Astrocyte of the cerebellum (primary cell): ENCODE results near the gene ANP32D.
"Not testable (repeated sequence)": the region's sequence is repeated elsewhere in the genome, so short reads cannot be mapped to it uniquely, and the experiment has no call there.

Experiments
- DNase-seq: peaks from one replicate; pipeline ENCODE4 v3.0.0-alpha.2; 2011; ENCODE audit warnings: low read depth
- H3K4me3 ChIP-seq: 2 replicates; pipeline ENCODE4 v1.5.1; 2011; ENCODE audit warnings: mild to moderate bottlenecking, low read depth, low read length, moderate library complexity
- in situ Hi-C: cut with HindIII; loops from 2 replicates; pipeline ENCODE4 v1.10.0; 2017; ENCODE audit warnings: low sequenced_read_pairs
- TF ChIP-seq, protein P1 (sequence below): IDR thresholded peaks from 2 replicates; pipeline ENCODE4 v1.5.1; 2012; ENCODE audit warnings: low read length, low read depth, moderate library complexity, mild to moderate bottlenecking; ENCODE audit errors: missing control alignments

ANP32D gene

DNA sequence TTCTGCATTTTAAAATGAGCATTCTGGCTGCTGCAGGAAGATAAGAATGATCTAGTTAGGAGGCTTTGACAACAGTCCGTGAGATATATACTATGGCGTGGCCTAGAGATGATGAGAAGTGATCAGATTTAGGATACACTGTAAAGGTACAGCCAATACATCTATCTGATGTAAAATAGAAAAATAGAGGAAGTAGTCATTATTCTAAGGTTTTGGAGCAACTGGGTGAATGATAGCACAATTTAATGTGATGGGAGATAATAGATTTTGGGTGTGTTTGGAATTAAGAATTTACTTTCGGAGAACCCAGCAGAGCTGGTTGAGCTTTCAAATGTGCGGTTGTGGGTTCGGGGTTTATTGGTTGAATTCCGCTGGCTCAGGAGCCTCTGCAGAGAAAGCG lies at the start of gene ANP32D:
Gene ANP32D (plus strand): TSS at position 301 of the 400 bp plus-strand sequence. CDS start 106 bp downstream, outside the sequence.
- no peak within 1 kb of the TSS for H3K4me3 ChIP-seq
- no peak for DNase-seq
- in situ Hi-C loops: no loop called here
- TF ChIP-seq, protein P1, sequence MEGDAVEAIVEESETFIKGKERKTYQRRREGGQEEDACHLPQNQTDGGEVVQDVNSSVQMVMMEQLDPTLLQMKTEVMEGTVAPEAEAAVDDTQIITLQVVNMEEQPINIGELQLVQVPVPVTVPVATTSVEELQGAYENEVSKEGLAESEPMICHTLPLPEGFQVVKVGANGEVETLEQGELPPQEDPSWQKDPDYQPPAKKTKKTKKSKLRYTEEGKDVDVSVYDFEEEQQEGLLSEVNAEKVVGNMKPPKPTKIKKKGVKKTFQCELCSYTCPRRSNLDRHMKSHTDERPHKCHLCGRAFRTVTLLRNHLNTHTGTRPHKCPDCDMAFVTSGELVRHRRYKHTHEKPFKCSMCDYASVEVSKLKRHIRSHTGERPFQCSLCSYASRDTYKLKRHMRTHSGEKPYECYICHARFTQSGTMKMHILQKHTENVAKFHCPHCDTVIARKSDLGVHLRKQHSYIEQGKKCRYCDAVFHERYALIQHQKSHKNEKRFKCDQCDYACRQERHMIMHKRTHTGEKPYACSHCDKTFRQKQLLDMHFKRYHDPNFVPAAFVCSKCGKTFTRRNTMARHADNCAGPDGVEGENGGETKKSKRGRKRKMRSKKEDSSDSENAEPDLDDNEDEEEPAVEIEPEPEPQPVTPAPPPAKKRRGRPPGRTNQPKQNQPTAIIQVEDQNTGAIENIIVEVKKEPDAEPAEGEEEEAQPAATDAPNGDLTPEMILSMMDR: no peak

DNA sequence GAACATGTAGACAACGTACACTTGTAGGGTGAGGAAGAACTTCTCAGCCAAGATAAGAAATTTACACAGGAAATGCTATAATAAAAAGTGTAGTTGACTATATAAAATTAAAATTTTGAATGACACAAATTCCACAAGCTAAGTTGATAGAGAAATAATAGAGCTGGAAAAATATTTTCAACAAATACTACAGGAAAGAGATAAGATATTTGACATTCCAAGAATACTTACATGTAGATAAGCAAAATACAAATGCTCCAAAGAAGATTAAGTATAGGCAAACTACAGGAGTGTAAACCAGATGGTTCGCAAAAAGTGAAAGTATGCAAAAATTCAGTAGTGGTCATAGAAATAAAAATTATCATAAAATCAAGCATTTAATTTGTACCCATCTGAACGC lies 49.2 kb upstream of the ANP32D start:
- in situ Hi-C loops: no loop called here
- no peak overlapping the region for H3K4me3 ChIP-seq
- DNase-seq: no peak
- TF ChIP-seq, protein P1: no peak

DNA sequence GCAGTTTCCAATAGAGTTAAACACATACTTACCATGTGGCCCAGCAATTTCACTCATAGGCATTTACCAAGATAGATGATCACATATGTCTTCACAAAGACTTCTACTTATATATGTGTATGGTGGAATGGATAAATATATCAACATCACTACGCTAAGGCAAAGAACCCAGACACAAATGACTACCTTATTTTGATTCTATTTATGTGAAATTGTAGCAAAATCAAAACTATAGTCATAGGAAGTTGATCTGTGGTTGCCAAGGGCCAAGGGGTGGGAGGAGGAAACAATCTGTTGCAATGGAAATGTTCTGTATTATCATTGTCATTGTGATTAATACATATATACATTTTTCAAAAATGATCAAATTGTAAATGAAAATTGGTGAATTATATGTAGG lies 47.7 kb upstream of the ANP32D start:
- in situ Hi-C loops: no loop called here
- H3K4me3 ChIP-seq: no peak overlapping the region
- TF ChIP-seq, protein P1: no peak
- DNase-seq: no peak

GRCh38 chr12:48434016-48434415 lies 38.3 kb upstream of the ANP32D start:
- DNase-seq, H3K4me3 ChIP-seq, in situ Hi-C loops: not testable (repeated sequence)

DNA sequence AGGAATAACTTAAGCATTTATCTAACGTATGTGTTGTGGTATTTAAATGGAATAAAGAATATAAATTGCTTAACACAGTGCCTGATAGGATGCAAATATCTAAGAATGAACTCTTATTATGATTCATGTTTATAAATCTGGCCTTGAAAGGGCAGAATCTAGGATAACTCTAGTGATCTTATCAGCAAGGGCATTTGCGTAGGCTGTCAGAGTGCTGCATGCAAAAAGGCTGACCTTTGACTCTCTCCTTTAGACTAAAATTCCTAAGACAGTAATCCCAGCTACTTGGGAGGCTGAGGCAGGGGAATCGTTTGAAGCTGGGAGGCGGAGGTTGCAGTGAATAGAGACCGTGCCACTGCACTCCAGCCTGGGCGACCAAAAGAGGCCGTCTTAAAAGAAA lies 31.3 kb upstream of the ANP32D start:
- in situ Hi-C loops: no loop called here
- TF ChIP-seq, protein P1: no peak
- no peak for DNase-seq
- no peak overlapping the region for H3K4me3 ChIP-seq

DNA sequence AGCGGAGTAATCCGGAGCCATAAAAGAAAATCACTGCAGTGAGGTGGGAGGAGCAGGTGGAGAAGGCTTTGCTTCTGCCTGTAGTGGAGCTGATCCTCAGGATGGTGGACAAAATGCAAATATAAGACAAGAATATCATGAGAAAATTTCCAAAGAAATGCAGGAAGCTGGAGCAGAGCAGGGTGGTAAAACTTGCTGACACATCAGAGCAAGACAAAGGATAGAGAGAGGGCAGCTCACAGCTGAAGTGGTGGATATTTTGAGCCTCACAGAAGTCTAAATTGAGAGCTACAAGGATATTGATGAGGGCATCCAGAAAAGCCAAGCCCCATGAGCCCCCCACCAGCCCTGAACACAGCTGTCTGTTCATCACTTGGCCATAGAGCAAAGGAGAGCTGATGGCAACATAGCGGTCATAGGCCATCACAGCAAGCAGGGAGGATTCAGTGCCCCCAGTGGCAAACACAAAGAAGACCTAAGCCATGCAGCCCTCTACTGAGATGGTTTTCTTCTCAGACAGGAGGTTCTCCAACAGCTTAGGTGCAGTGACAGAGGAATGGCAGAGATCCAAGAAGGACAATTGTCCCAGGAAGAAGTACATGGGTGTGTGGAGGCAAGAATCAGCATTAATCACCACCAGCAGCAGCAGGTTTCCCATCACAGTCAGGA lies 30.0 kb upstream of the ANP32D start:
- TF ChIP-seq, protein P1: no peak
- DNase-seq: no peak
- in situ Hi-C loops: no loop called here
- H3K4me3 ChIP-seq: no peak overlapping the region

- TF ChIP-seq, protein P1: no peak
- H3K4me3 ChIP-seq: no peak overlapping the region
- DNase-seq: no peak
- in situ Hi-C loops: no loop called here
These were observed 26.8 kb upstream of the ANP32D start for GRCh38 chr12:48445538-48445937.
